ENCODE measurements around the gene CRYBG1.

CRYBG1 gene

GRCh38 chr6:106519460-106520394 is 159.2 kb downstream of the CRYBG1 start:
- ATAC-seq (peak; percentile 65), DNase-seq (peak; percentile 73)
- Mint-ChIP-seq H3K27ac (peak overlapping the region; percentile 99), H3K36me3 (ENCODE audit: low read depth) (peaks cover 36% of the 10 kb centered on the region), H3K27me3 (peaks cover 2% of the 10 kb centered on the region), H3K4me1 (peaks cover 85% of the 10 kb centered on the region), H3K9me3 (no peaks in the 10 kb centered on the region), H3K4me3 (peak overlapping the region; percentile 88)

GRCh38 chr6:106520711-106521401 is 160.3 kb downstream of the CRYBG1 start:
- Mint-ChIP-seq H3K27ac (peak overlapping the region; percentile 99), H3K36me3 (ENCODE audit: low read depth) (peaks cover 40% of the 10 kb centered on the region), H3K27me3 (peaks cover 2% of the 10 kb centered on the region), H3K4me3 (peak overlapping the region; percentile 88), H3K9me3 (no peaks in the 10 kb centered on the region), H3K4me1 (peaks cover 87% of the 10 kb centered on the region)
- peak; percentile 86 for ATAC-seq
- peak; percentile 74 for DNase-seq

GRCh38 chr6:106522562-106523250 is 162.2 kb downstream of the CRYBG1 start:
- no peak for ATAC-seq
- H3K4me3 Mint-ChIP-seq, result peak overlapping the region; percentile 88
- peaks cover 41% of the 10 kb centered on the region for H3K36me3 Mint-ChIP-seq (ENCODE audit: low read depth)
- H3K9me3 Mint-ChIP-seq, result no peaks in the 10 kb centered on the region
- H3K27ac Mint-ChIP-seq, result peak overlapping the region; percentile 99
- peaks cover 2% of the 10 kb centered on the region for H3K27me3 Mint-ChIP-seq
- peaks cover 85% of the 10 kb centered on the region for H3K4me1 Mint-ChIP-seq
- DNase-seq, result no peak

- H3K27me3 Mint-ChIP-seq, result peaks cover 2% of the 10 kb centered on the region
- ATAC-seq (peak; percentile 17), DNase-seq (no peak)
- H3K27ac Mint-ChIP-seq, result peak overlapping the region; percentile 93
- peaks cover 86% of the 10 kb centered on the region for H3K4me1 Mint-ChIP-seq
- no peaks in the 10 kb centered on the region for H3K9me3 Mint-ChIP-seq
- H3K4me3 Mint-ChIP-seq, result peak overlapping the region; percentile 88
- peaks cover 50% of the 10 kb centered on the region for H3K36me3 Mint-ChIP-seq (ENCODE audit: low read depth)
Measured at GRCh38 chr6:106525107-106525881, 164.8 kb downstream of the CRYBG1 start.

- Mint-ChIP-seq H3K4me1 (peaks cover 85% of the 10 kb centered on the region), H3K27me3 (peaks cover 2% of the 10 kb centered on the region), H3K9me3 (no peaks in the 10 kb centered on the region), H3K36me3 (ENCODE audit: low read depth) (peaks cover 49% of the 10 kb centered on the region), H3K27ac (peak overlapping the region; percentile 93), H3K4me3 (peak overlapping the region; percentile 88)
- no peak for ATAC-seq
- no peak for DNase-seq
Measured at GRCh38 chr6:106525882-106526275, 165.4 kb downstream of the CRYBG1 start.

- peak overlapping the region; percentile 26 for H3K27ac Mint-ChIP-seq
- no peaks in the 10 kb centered on the region for H3K27me3 Mint-ChIP-seq
- DNase-seq, result no peak
- H3K9me3 Mint-ChIP-seq, result no peaks in the 10 kb centered on the region
- no peak overlapping the region for H3K4me3 Mint-ChIP-seq
- ATAC-seq, result no peak
- peaks cover 44% of the 10 kb centered on the region for H3K36me3 Mint-ChIP-seq (ENCODE audit: low read depth)
- H3K4me1 Mint-ChIP-seq, result peaks cover 82% of the 10 kb centered on the region
Measured at GRCh38 chr6:106527117-106527516, 166.6 kb downstream of the CRYBG1 start.

- ATAC-seq (peak; percentile 65), DNase-seq (no peak)
- peak overlapping the region; percentile 42 for H3K4me3 Mint-ChIP-seq
- no peaks in the 10 kb centered on the region for H3K9me3 Mint-ChIP-seq
- H3K36me3 Mint-ChIP-seq (ENCODE audit: low read depth), result peaks cover 46% of the 10 kb centered on the region
- no peaks in the 10 kb centered on the region for H3K27me3 Mint-ChIP-seq
- H3K27ac Mint-ChIP-seq, result peak overlapping the region; percentile 85
- peaks cover 83% of the 10 kb centered on the region for H3K4me1 Mint-ChIP-seq
Measured at GRCh38 chr6:106527979-106528378, 167.5 kb downstream of the CRYBG1 start.

GRCh38 chr6:106528521-106528920 is 168.0 kb downstream of the CRYBG1 start:
- no peak for DNase-seq
- Mint-ChIP-seq H3K9me3 (no peaks in the 10 kb centered on the region), H3K4me1 (peaks cover 85% of the 10 kb centered on the region), H3K27ac (peak overlapping the region; percentile 85), H3K27me3 (no peaks in the 10 kb centered on the region), H3K36me3 (ENCODE audit: low read depth) (peaks cover 50% of the 10 kb centered on the region), H3K4me3 (no peak overlapping the region)
- no peak for ATAC-seq

- Mint-ChIP-seq H3K4me3 (no peak overlapping the region), H3K27me3 (no peaks in the 10 kb centered on the region), H3K9me3 (no peaks in the 10 kb centered on the region), H3K27ac (peak overlapping the region; percentile 57), H3K36me3 (ENCODE audit: low read depth) (peaks cover 57% of the 10 kb centered on the region), H3K4me1 (peaks cover 85% of the 10 kb centered on the region)
- ATAC-seq (no peak), DNase-seq (no peak)
Measured at GRCh38 chr6:106529438-106529837, 168.9 kb downstream of the CRYBG1 start.

- no peaks in the 10 kb centered on the region for H3K27me3 Mint-ChIP-seq
- ATAC-seq (no peak), DNase-seq (no peak)
- H3K4me3 Mint-ChIP-seq, result no peak overlapping the region
- no peaks in the 10 kb centered on the region for H3K9me3 Mint-ChIP-seq
- H3K4me1 Mint-ChIP-seq, result peaks cover 85% of the 10 kb centered on the region
- H3K27ac Mint-ChIP-seq, result no peak overlapping the region
- H3K36me3 Mint-ChIP-seq (ENCODE audit: low read depth), result peaks cover 59% of the 10 kb centered on the region
Measured at GRCh38 chr6:106530026-106530425, 169.5 kb downstream of the CRYBG1 start.

- peaks cover 61% of the 10 kb centered on the region for H3K36me3 Mint-ChIP-seq (ENCODE audit: low read depth)
- ATAC-seq (no peak), DNase-seq (no peak)
- H3K27ac Mint-ChIP-seq, result no peak overlapping the region
- H3K9me3 Mint-ChIP-seq, result no peaks in the 10 kb centered on the region
- H3K27me3 Mint-ChIP-seq, result no peaks in the 10 kb centered on the region
- H3K4me1 Mint-ChIP-seq, result peaks cover 85% of the 10 kb centered on the region
- H3K4me3 Mint-ChIP-seq, result no peak overlapping the region
Measured at GRCh38 chr6:106530502-106530901, 170.0 kb downstream of the CRYBG1 start.

- no peaks in the 10 kb centered on the region for H3K9me3 Mint-ChIP-seq
- peaks cover 86% of the 10 kb centered on the region for H3K4me1 Mint-ChIP-seq
- no peak for ATAC-seq
- no peak overlapping the region for H3K27ac Mint-ChIP-seq
- no peaks in the 10 kb centered on the region for H3K27me3 Mint-ChIP-seq
- DNase-seq, result no peak
- no peak overlapping the region for H3K4me3 Mint-ChIP-seq
- H3K36me3 Mint-ChIP-seq (ENCODE audit: low read depth), result peaks cover 68% of the 10 kb centered on the region
Measured at GRCh38 chr6:106533054-106533453, 172.5 kb downstream of the CRYBG1 start.

GRCh38 chr6:106534004-106534403 is 173.5 kb downstream of the CRYBG1 start:
- DNase-seq (no peak), ATAC-seq (no peak)
- Mint-ChIP-seq H3K4me1 (peaks cover 89% of the 10 kb centered on the region), H3K36me3 (ENCODE audit: low read depth) (peaks cover 72% of the 10 kb centered on the region), H3K27me3 (no peaks in the 10 kb centered on the region), H3K4me3 (peak overlapping the region; percentile 19), H3K9me3 (no peaks in the 10 kb centered on the region), H3K27ac (peak overlapping the region; percentile 89)

GRCh38 chr6:106534564-106534982 is 174.1 kb downstream of the CRYBG1 start:
- Mint-ChIP-seq H3K4me1 (peaks cover 85% of the 10 kb centered on the region), H3K4me3 (peak overlapping the region; percentile 19), H3K36me3 (ENCODE audit: low read depth) (peaks cover 69% of the 10 kb centered on the region), H3K27ac (peak overlapping the region; percentile 89), H3K27me3 (no peaks in the 10 kb centered on the region), H3K9me3 (no peaks in the 10 kb centered on the region)
- DNase-seq (peak; percentile 54), ATAC-seq (peak; percentile 83)
